HCT116 (cell line): ENCODE data around the gene GBE1.

Source experiments
- CTCF ChIP-seq, 3 experiments: fragments of 200-600 bp in 1 of 3; sonication (generic) in 1 of 3; IDR thresholded peaks in 2 of 3; conservative IDR thresholded peaks in 1 of 3; 2 replicates each; pipeline ENCODE4 v1.5.1; 2012 to 2017; ENCODE audit warnings: low read depth in 2 of 3, low read length in 2 of 3, antibody characterized with exemption in 1 of 3, borderline replicate concordance in 1 of 3, control low read depth in 1 of 3, mild to moderate bottlenecking in 1 of 3, mixed read lengths in 1 of 3, mixed run types in 1 of 3, moderate library complexity in 1 of 3; ENCODE audit not compliant: insufficient read depth in 1 of 3
- EGR1 ChIP-seq: IDR thresholded peaks from 2 replicates; pipeline ENCODE4 v1.6.1; 2012; ENCODE audit warnings: low read depth
- EZH2 ChIP-seq: fragments of 200-600 bp; sonication (generic); IDR thresholded peaks from 2 replicates; pipeline ENCODE4 v1.6.1; 2017; ENCODE audit warnings: antibody characterized with exemption, mixed run types
- EZH2phosphoT487 ChIP-seq: fragments of 200-600 bp; IDR thresholded peaks from 2 replicates; pipeline ENCODE4 v1.6.1; 2018; ENCODE audit warnings: antibody characterized with exemption, borderline replicate concordance
- POLR2A ChIP-seq: IDR thresholded peaks from 2 replicates; pipeline ENCODE4 v1.7.0; 2011; ENCODE audit warnings: borderline replicate concordance; ENCODE audit not compliant: insufficient read depth, insufficient read length; ENCODE audit errors: extremely low read depth
- RAD21 ChIP-seq: IDR thresholded peaks from 2 replicates; pipeline ENCODE4 v1.6.1; 2012; ENCODE audit warnings: low read depth, mild to moderate bottlenecking
- REST ChIP-seq: IDR thresholded peaks from 2 replicates; pipeline ENCODE4 v1.6.1; 2012; ENCODE audit warnings: low read depth
- SIN3A ChIP-seq: IDR thresholded peaks from 2 replicates; pipeline ENCODE4 v1.6.1; 2012; ENCODE audit warnings: low read depth
- TCF7L2 ChIP-seq: IDR thresholded peaks from 2 replicates; pipeline ENCODE4 v1.7.0; 2011; ENCODE audit warnings: borderline replicate concordance, inconsistent platforms; ENCODE audit not compliant: insufficient read depth, insufficient read length; ENCODE audit errors: extremely low read depth
- YY1 ChIP-seq: IDR thresholded peaks from 2 replicates; pipeline ENCODE4 v1.6.1; 2011; ENCODE audit warnings: low read length, low read depth, moderate library complexity, mild to moderate bottlenecking; ENCODE audit not compliant: insufficient replicate concordance; ENCODE audit errors: extremely low read depth
- ZBTB33 ChIP-seq: IDR thresholded peaks from 2 replicates; pipeline ENCODE4 v1.6.1; 2011; ENCODE audit warnings: mild to moderate bottlenecking, low read length, moderate library complexity; ENCODE audit not compliant: insufficient replicate concordance; ENCODE audit errors: extremely low read depth
- ZNF274 ChIP-seq: fragments of 200-500 bp; sonication (Bioruptor generic); IDR thresholded peaks from 2 replicates; pipeline ENCODE4 v1.6.1; 2014; ENCODE audit warnings: mild to moderate bottlenecking, low read depth, low read length, inconsistent platforms

- TF ChIP-seq EZH2phosphoT487, result no peak
- no peak for TF ChIP-seq CTCF (IDR thresholded peaks at IDR 0.05 in 2 of 3, conservative IDR thresholded peaks at IDR 0.05 in 1 of 3; ENCODE audit: borderline replicate concordance in 1 of 3, insufficient read depth in 1 of 3, low read depth in 2 of 3, low read length in 2 of 3)
- no peak for TF ChIP-seq ZBTB33
- no peak for TF ChIP-seq EGR1
- no peak for TF ChIP-seq TCF7L2
- TF ChIP-seq RAD21, result no peak
- no peak for TF ChIP-seq SIN3A
- no peak for TF ChIP-seq POLR2A
- no peak for TF ChIP-seq YY1
- no peak for TF ChIP-seq EZH2
- no peak for TF ChIP-seq REST
- TF ChIP-seq ZNF274, result no peak
Observed at GRCh38 chr3:81763001-81763400, 1.6 kb upstream of the GBE1 start.
